Esophagus (tissue), 2 donors: ENCODE results near the gene PDE9A. TPM values are rescaled to one million over a fixed set of nuclear protein-coding genes. Genes with fewer than 3 reads are reported as not detected.

Source experiments
- H3K27ac ChIP-seq, 2 donors: one replicate each; pipeline ENCODE4 v1.5.1; 2013; ENCODE audit warnings: low read depth in 2 of 2, mild to moderate bottlenecking in 2 of 2, inconsistent platforms in 1 of 2, low read length in 1 of 2, moderate library complexity in 1 of 2
- H3K27me3 ChIP-seq, 2 donors: one replicate each; pipeline ENCODE4 v1.6.1; 2013; ENCODE audit warnings: low read length in 2 of 2, control low read depth in 1 of 2, mild to moderate bottlenecking in 1 of 2; ENCODE audit not compliant: insufficient read depth in 2 of 2, control insufficient read depth in 1 of 2
- H3K36me3 ChIP-seq, 2 donors: one replicate each; pipeline ENCODE4 v1.6.1; 2013; ENCODE audit warnings: low read length in 1 of 2; ENCODE audit not compliant: control insufficient read depth in 2 of 2, insufficient read depth in 2 of 2
- H3K4me1 ChIP-seq, 2 donors: one replicate each; pipeline ENCODE4 v1.6.1; 2013; ENCODE audit warnings: low read length in 1 of 2; ENCODE audit not compliant: control insufficient read depth in 2 of 2, insufficient read depth in 2 of 2
- H3K4me3 ChIP-seq, 2 donors: one replicate each; pipeline ENCODE4 v1.5.1; 2013; ENCODE audit warnings: low read length in 2 of 2, mild to moderate bottlenecking in 2 of 2, low read depth in 1 of 2, moderate library complexity in 1 of 2
- H3K9me3 ChIP-seq, 2 donors: one replicate each; pipeline ENCODE4 v1.6.1; 2013; ENCODE audit warnings: mild to moderate bottlenecking in 2 of 2, low read depth in 1 of 2, low read length in 1 of 2, moderate library complexity in 1 of 2; ENCODE audit not compliant: control insufficient read depth in 2 of 2, insufficient read depth in 1 of 2
- WGBS, 2 donors: extraction: QIAGEN DNeasy Blood & Tissue Kit; methylation state at CpG; one replicate each; pipeline ENCODE4 v1.1.7; 2013; 5-methylcytosine and 5-hydroxymethylcytosine counted together
- polyA plus RNA-seq, 2 donors: library from polyadenylated mRNA; stranded (reverse); fragments of 200-250 nt; gene quantifications; one replicate each; pipeline ENCODE4 v1.2.3, GENCODE V29; 2013
- donor health status: healthy with polysubstance abuse.
- donor health status: Bipolar disorder and iron deficiency.

Gene PDE9A
- polyA plus RNA-seq, 2 donors, result 1.6 to 1.8 TPM

- Histone ChIP-seq H3K27ac (no peak overlapping the region), H3K4me1 (peaks cover 0 to 2% of the 10 kb centered on the region in 2 donors), H3K4me3 (no peak overlapping the region), H3K36me3 (peaks cover 0 to 5% of the 10 kb centered on the region in 2 donors), H3K9me3 (no peaks in the 10 kb centered on the region), H3K27me3 (no peaks in the 10 kb centered on the region)
- 87 to 90% methylated on average over 25 of the region's 25 CpGs for WGBS, 2 donors
Measured at GRCh38 chr21:42763581-42764442, 110.4 kb downstream of the PDE9A start.

DNA sequence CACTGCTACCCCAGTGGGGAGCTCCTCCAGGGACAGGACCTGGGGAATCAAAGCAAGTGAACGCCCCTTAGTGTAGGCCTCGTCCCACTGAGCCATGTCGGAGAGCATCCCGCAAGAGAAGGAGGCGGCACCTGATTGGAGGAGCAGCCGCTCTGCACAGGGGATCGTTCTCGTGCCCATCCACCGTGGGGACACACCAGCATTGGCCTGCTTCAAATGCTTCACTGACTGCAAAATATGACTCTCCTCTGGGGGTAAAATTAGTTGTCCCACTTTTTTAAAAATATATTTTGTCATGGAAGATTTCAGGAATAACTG lies 111.0 kb downstream of the PDE9A start:
- 94 to 95% methylated on average over 9 of the region's 9 CpGs for WGBS, 2 donors
- no peak overlapping the region for H3K4me3 ChIP-seq
- peaks cover 0 to 10% of the 10 kb centered on the region in 2 donors for H3K36me3 ChIP-seq
- H3K27ac ChIP-seq, result no peak overlapping the region
- peaks cover 0 to under 1% of the 10 kb centered on the region in 2 donors for H3K9me3 ChIP-seq
- H3K4me1 ChIP-seq, result no peaks in the 10 kb centered on the region
- no peaks in the 10 kb centered on the region for H3K27me3 ChIP-seq

DNA sequence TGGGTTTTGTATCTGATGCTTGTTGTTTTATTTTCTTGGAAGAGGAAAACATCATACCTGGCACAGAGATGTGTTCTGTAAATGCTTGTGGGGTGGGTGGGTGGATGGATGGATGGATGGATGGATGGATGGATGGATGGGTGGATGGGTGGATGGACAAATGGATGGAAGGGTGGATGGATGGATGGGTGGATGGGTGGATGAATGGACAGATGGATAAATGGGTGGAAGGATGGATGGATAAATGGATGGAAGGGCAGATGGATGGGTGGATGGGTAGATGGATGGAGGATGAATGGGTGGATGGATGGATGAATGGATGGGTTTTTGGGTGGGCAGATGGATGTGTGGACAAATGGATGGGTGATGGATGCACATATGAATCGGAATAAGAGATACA lies 111.5 kb downstream of the PDE9A start:
- H3K4me3 ChIP-seq, result no peak overlapping the region
- WGBS, 2 donors, result 94 to 100% methylated on average over 1 of the region's 1 CpG
- no peak overlapping the region for H3K27ac ChIP-seq
- peaks cover 0 to 13% of the 10 kb centered on the region in 2 donors for H3K36me3 ChIP-seq
- no peaks in the 10 kb centered on the region for H3K27me3 ChIP-seq
- no peaks in the 10 kb centered on the region for H3K4me1 ChIP-seq
- peaks cover 0 to 3% of the 10 kb centered on the region in 2 donors for H3K9me3 ChIP-seq

DNA sequence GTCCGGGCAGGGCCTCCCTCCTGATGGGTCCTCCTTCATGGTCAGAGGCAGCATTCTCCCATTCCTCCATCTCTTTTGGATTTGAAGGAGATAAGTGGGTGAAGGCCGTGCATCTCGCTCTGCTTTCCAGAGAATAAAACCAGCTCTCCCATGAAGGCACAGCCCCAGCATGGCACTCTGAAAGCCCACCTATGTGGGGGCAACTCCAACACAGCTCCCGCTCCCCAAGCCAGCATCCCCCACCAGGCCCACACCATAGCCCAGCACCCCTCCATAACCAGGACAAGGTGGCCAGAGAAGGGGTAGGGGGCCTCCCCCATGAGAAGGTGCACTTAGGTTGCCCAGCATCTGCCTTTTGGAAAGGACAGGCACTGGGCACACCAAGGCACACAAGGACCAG lies 112.2 kb downstream of the PDE9A start:
- H3K36me3 ChIP-seq, result peaks cover 0 to 16% of the 10 kb centered on the region in 2 donors
- H3K9me3 ChIP-seq, result peaks cover 0 to 3% of the 10 kb centered on the region in 2 donors
- WGBS, 2 donors, result 90 to 93% methylated on average over 4 of the region's 4 CpGs
- H3K4me3 ChIP-seq, result no peak overlapping the region
- H3K27me3 ChIP-seq, result no peaks in the 10 kb centered on the region
- H3K4me1 ChIP-seq, result no peaks in the 10 kb centered on the region
- no peak overlapping the region for H3K27ac ChIP-seq

GRCh38 chr21:42766739-42767560 lies 113.5 kb downstream of the PDE9A start:
- WGBS, 2 donors, result 88 to 91% methylated on average over 25 to 27 of the region's 27 CpGs
- Histone ChIP-seq H3K9me3 (peaks cover 0 to 3% of the 10 kb centered on the region in 2 donors), H3K4me1 (no peaks in the 10 kb centered on the region), H3K27ac (no peak overlapping the region), H3K36me3 (peaks cover 0 to 14% of the 10 kb centered on the region in 2 donors), H3K4me3 (no peak overlapping the region), H3K27me3 (no peaks in the 10 kb centered on the region)

- 91 to 92% methylated on average over 8 of the region's 8 CpGs for WGBS, 2 donors
- H3K36me3 ChIP-seq, result peaks cover 0 to 14% of the 10 kb centered on the region in 2 donors
- H3K4me1 ChIP-seq, result no peaks in the 10 kb centered on the region
Measured at GRCh38 chr21:42767561-42767835, 114.1 kb downstream of the PDE9A start.

GRCh38 chr21:42768324-42769121 lies 115.1 kb downstream of the PDE9A start:
- H3K27ac ChIP-seq, result no peak overlapping the region
- peaks cover 0 to 14% of the 10 kb centered on the region in 2 donors for H3K36me3 ChIP-seq
- WGBS, 2 donors, result 92 to 93% methylated on average over 21 of the region's 21 CpGs
- no peak overlapping the region for H3K4me3 ChIP-seq
- no peaks in the 10 kb centered on the region for H3K4me1 ChIP-seq
- H3K27me3 ChIP-seq, result no peaks in the 10 kb centered on the region
- peaks cover 0 to 3% of the 10 kb centered on the region in 2 donors for H3K9me3 ChIP-seq

More at GRCh38 chr21:42767561-42767835, 114.1 kb downstream of the PDE9A start:
- peaks cover 0 to 3% of the 10 kb centered on the region in 2 donors for H3K9me3 ChIP-seq
- no peaks in the 10 kb centered on the region for H3K27me3 ChIP-seq
- no peak overlapping the region for H3K27ac ChIP-seq
- no peak overlapping the region for H3K4me3 ChIP-seq

GRCh38 chr21:42769183-42769819 lies 115.9 kb downstream of the PDE9A start:
- WGBS, 2 donors, result 82 to 85% methylated on average over 9 of the region's 9 CpGs
- Histone ChIP-seq H3K9me3 (peaks cover 0 to 3% of the 10 kb centered on the region in 2 donors), H3K4me1 (no peaks in the 10 kb centered on the region), H3K27me3 (no peaks in the 10 kb centered on the region), H3K36me3 (peaks cover 0 to 14% of the 10 kb centered on the region in 2 donors), H3K27ac (no peak overlapping the region), H3K4me3 (no peak overlapping the region)
